GM21737 (cell line): ENCODE results near the gene NCOA1.

Experiments used
- ATAC-seq: cut with Tn5 transposase; IDR thresholded peaks from one replicate; pipeline ENCODE4 v1.9.1; 2021; ENCODE audit warnings: mild to moderate bottlenecking, moderate library complexity; ENCODE audit not compliant: unreplicated experiment

Gene NCOA1

GRCh38 chr2:24725956-24726355, 234.9 kb downstream of the NCOA1 start:
- no peak for ATAC-seq

- ATAC-seq, result no peak
Measured at GRCh38 chr2:24730481-24730880, 239.4 kb downstream of the NCOA1 start.

GRCh38 chr2:24731040-24731439, 240.0 kb downstream of the NCOA1 start:
- no peak for ATAC-seq

DNA sequence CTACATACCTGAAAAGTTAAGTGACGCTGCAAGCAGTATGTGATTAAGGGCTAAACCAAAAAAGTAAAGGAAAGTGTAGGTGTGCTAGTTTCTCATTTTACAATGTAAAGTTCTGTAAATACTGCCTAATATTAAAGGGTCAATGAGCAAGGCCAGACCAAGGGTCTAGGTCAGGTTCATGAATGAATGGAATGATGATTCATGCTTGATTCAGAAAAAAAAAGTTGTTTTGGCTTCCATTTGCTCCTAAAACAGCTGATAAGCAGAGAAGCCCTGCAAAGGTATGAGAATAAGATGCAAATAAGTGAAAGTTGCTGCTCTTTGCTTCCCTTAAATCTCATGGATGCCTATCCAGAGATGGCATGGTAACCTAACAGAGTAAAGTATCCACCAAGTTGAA, 240.9 kb downstream of the NCOA1 start:
- no peak for ATAC-seq

- ATAC-seq, result no peak
Measured at GRCh38 chr2:24734741-24735140, 243.7 kb downstream of the NCOA1 start.

GRCh38 chr2:24739354-24740025, 248.4 kb downstream of the NCOA1 start:
- no peak for ATAC-seq

- no peak for ATAC-seq
Measured at GRCh38 chr2:24740142-24740541, 249.1 kb downstream of the NCOA1 start.

GRCh38 chr2:24742730-24743129, 251.7 kb downstream of the NCOA1 start:
- ATAC-seq, result no peak

- no peak for ATAC-seq
Measured at GRCh38 chr2:24743924-24744323, 252.9 kb downstream of the NCOA1 start.

- ATAC-seq, result no peak
Measured at GRCh38 chr2:24744356-24744755, 253.3 kb downstream of the NCOA1 start.

DNA sequence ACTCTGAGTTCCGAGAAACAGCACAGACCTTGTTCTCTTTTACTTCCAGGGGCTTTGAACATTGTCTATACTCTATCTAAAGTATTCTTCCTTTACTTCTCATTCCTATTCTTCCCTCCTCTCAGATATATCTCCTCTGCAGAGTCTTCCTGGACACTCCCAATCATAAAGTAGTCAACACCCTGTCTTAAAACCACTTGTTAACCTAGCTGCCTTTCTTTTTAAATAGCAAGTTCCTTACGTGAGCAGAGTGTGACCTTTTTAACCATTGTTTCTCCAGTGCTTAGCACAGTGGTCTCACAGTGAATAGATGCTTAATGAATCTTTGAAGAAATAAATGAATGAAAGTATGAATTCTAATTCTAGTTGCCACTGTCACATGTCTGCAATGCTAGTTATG, 254.8 kb downstream of the NCOA1 start:
- no peak for ATAC-seq

- ATAC-seq, result no peak
Measured at GRCh38 chr2:24747299-24747698, 256.2 kb downstream of the NCOA1 start.

GRCh38 chr2:24749069-24749691, 258.1 kb downstream of the NCOA1 start:
- ATAC-seq, result no peak

DNA sequence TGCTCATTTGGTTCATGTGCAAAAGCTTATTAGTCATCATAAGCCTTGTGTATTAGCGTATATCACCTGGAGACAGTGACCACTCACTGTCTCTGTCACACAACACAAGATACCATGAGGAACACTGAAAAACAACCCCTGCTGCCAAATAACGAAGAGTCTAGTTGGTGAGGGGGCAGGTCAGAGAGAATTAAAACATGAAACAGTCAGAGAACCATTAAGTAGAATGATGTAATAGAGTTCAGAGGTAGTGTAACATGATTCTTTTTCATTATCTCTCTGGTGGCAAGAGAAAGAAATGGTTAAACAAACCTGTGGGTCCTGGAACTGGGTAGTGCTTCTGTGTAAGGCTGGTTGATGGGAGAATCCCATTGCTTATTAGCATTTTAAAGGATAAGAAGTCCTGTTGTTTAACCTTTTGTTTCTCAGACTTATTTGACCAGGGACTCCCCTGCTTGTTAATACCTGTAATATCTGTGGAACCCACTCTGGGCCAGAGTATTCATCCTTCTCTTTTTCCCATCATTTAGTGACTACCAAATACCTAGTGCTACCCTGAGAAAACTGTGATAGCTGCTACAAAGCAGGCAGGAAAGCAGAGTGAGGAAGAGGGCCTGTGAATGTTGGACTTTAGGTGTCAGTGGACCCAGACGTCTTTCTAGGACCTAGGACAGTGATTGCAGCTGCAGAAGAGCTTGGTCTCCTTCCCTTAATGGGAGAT, 264.1 kb downstream of the NCOA1 start:
- ATAC-seq, result no peak

- ATAC-seq, result no peak
Measured at GRCh38 chr2:24756789-24757188, 265.7 kb downstream of the NCOA1 start.

- ATAC-seq, result no peak
Measured at GRCh38 chr2:24761866-24762265, 270.8 kb downstream of the NCOA1 start.

DNA sequence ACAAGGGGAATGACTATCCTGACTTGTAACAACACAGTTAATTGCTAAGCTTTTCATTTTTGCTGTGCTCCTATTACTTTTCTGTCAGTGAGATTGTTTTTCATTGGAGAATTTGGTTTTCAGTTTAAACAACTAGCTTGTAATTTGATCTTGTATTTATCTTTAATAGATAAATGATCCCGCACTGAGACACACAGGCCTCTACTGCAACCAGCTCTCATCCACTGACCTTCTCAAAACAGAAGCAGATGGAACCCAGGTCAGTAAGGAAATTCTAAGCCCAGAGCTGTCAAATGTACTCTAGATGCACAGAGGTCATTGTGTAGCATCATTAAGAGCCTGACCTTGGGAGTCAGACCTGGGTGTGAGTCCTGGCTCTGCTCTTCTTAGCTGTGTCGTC, 271.5 kb downstream of the NCOA1 start:
- ATAC-seq, result no peak

- no peak for ATAC-seq
Measured at GRCh38 chr2:24763843-24764242, 272.8 kb downstream of the NCOA1 start.

DNA sequence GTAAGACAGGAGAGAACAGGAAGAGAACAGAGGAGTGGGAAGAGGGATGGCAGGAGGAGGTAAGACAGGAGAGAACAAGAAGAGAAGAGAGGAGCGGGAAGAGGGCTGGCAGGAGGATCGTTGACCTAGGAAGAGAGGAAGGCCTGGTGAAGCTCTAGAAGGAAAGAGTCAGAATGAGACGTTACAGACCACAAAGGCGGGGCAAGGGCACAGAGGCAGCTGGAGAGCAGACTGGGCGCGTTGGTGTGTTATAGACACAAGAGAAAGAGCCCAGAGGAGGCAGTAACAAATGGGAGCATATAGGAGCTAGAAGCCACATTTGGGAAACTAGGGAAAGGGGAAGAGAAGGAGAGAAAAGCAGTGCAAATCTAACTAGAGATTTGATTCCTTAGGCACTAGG, 275.6 kb downstream of the NCOA1 start:
- ATAC-seq, result no peak

DNA sequence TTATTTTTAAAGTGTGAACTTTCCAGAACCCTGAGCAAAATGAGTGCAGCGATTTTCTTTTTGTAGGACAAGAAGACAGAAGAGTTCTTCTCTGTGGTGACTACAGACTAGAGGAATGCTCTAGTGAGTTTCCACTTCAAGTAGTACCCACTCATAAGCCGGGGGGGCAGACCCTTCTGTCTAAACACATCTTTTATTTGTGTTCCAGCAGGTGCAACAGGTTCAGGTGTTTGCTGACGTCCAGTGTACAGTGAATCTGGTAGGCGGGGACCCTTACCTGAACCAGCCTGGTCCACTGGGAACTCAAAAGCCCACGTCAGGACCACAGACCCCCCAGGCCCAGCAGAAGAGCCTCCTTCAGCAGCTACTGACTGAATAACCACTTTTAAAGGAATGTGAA, 277.0 kb downstream of the NCOA1 start:
- no peak for ATAC-seq

DNA sequence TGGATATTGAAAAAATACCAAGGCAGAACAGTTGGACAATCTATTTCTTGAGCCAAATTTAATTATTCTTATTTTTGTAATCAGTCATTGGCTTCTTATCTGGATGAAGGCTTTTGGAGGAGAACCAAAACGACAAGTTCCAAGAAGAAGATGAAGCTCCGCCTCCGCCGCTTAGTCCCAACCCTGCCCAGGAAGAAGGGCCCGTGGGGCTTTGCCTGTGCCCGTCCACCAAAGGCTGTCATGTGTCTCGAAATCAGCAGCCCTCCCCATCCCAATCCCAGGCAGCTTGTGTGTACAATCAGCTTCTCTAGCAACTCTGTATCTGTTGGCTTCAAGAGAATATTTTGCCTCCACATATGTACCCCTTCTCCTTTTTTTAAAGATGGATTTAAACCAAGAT, 277.5 kb downstream of the NCOA1 start:
- ATAC-seq, result no peak

GRCh38 chr2:24771061-24771460, 280.0 kb downstream of the NCOA1 start:
- no peak for ATAC-seq
